Natural killer cell treated with Interleukin-12 subunit alpha and Interleukin-12 subunit beta and Interleukin-15 and Interleukin-18, amount 100 ng/mL, for 72 hours (primary cell): ENCODE data around the gene CPN1. TPM values are rescaled to one million over a fixed set of nuclear protein-coding genes. Genes with fewer than 3 reads are reported as not detected.
"Not testable (repeated sequence)": the region's sequence is repeated elsewhere in the genome, so short reads cannot be mapped to it uniquely, and the experiment has no call there.

ENCODE experiments used
- ATAC-seq, 2 donors: fragments of 150-1000 bp; cut with Tn5 transposase in 1 of 2; sonication (Bioruptor Pico), chemical (Tn5 transposase) in 1 of 2; 2 replicates each; pipeline ENCODE4 v1.10.0; 2021
- DNase-seq: peaks from one replicate; pipeline ENCODE4 v3.0.0; 2022; ENCODE audit warnings: low spot score
- H3K27ac Mint-ChIP-seq, 2 donors: 1 replicate in 1 of 2; 2 replicates in 1 of 2; pipeline ENCODE4 v1.8.0; 2022; ENCODE audit warnings: mixed read lengths in 2 of 2, mild to moderate bottlenecking in 1 of 2, moderate library complexity in 1 of 2
- H3K27me3 Mint-ChIP-seq, 2 donors: 1 replicate in 1 of 2; 2 replicates in 1 of 2; pipeline ENCODE4 v1.8.0; 2022; ENCODE audit warnings: mixed read lengths in 2 of 2
- H3K36me3 Mint-ChIP-seq: one replicate; pipeline ENCODE4 v1.8.0; 2022; ENCODE audit warnings: mixed read lengths
- H3K4me1 Mint-ChIP-seq, 2 donors: 1 replicate in 1 of 2; 2 replicates in 1 of 2; pipeline ENCODE4 v1.8.0; 2022; ENCODE audit warnings: low read depth in 2 of 2, mixed read lengths in 2 of 2, mild to moderate bottlenecking in 1 of 2
- H3K4me3 Mint-ChIP-seq: one replicate; pipeline ENCODE4 v1.8.0; 2022; ENCODE audit warnings: mixed read lengths
- H3K9me3 Mint-ChIP-seq: 2 replicates; pipeline ENCODE4 v1.8.0; 2022; ENCODE audit warnings: mixed read lengths
- total RNA-seq, 2 donors: library from RNA; stranded (reverse); gene quantifications; one replicate each; pipeline ENCODE4 v1.2.3, GENCODE V29; 2022

Gene CPN1
- total RNA-seq = not detected

- no peaks in the 10 kb centered on the region for H3K9me3 Mint-ChIP-seq
- no peak within 1 kb of the TSS for H3K4me3 Mint-ChIP-seq
- no peak for ATAC-seq
- no peak for DNase-seq
- H3K27ac Mint-ChIP-seq = no peak within 1 kb of the TSS
- H3K36me3 Mint-ChIP-seq = no peaks in the 10 kb centered on the region
- peaks cover 27 to 43% of the 10 kb centered on the region in 2 donors for H3K27me3 Mint-ChIP-seq
- H3K4me1 Mint-ChIP-seq = peaks cover 0 to 2% of the 10 kb centered on the region in 2 donors
Measured at GRCh38 chr10:100081075-100082001, at the start of gene CPN1. TSS of gene CPN1 (minus strand) at chr10:100081869. CDS start at chr10:100081625, 244 bp downstream.

GRCh38 chr10:100130831-100131230 is 49.2 kb upstream of the CPN1 start:
- DNase-seq (no peak), ATAC-seq (no peak)
- Mint-ChIP-seq H3K36me3 (no peaks in the 10 kb centered on the region), H3K27ac (no peak overlapping the region), H3K27me3 (peaks cover 12 to 13% of the 10 kb centered on the region in 2 donors), H3K4me1 (peaks cover 4 to 5% of the 10 kb centered on the region in 2 donors), H3K9me3 (no peaks in the 10 kb centered on the region), H3K4me3 (no peak overlapping the region)

GRCh38 chr10:100129424-100129823 is 47.8 kb upstream of the CPN1 start:
- Mint-ChIP-seq H3K27ac (no peak overlapping the region), H3K4me1 (peaks cover 4 to 5% of the 10 kb centered on the region in 2 donors), H3K4me3 (no peak overlapping the region), H3K9me3 (no peaks in the 10 kb centered on the region), H3K36me3 (no peaks in the 10 kb centered on the region), H3K27me3 (peaks cover 12 to 15% of the 10 kb centered on the region in 2 donors)
- ATAC-seq (no peak), DNase-seq (no peak)

DNA sequence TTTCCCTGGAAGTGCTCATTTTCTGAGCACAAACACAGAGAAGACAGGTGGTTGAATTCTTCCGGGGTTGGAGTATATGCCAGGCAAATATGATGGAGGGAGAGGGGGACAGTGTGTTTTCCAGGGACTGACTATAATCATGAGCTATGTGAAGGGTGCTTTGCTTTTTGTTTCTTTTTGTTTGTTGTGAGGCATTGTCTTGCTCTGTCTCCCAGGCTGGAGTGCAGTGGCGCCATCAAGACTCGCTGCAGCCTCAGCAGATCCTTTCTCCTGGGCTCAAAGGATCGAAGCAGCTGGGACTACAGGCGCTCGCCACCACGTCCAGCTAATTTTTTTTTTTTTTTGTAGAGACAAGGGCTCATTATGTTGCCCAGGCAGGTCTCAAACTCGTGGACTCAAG is 47.3 kb upstream of the CPN1 start:
- no peaks in the 10 kb centered on the region for H3K9me3 Mint-ChIP-seq
- H3K36me3 Mint-ChIP-seq = no peaks in the 10 kb centered on the region
- no peak overlapping the region for H3K27ac Mint-ChIP-seq
- H3K4me1 Mint-ChIP-seq = peaks cover 4 to 5% of the 10 kb centered on the region in 2 donors
- DNase-seq (no peak), ATAC-seq (no peak)
- peaks cover 14 to 16% of the 10 kb centered on the region in 2 donors for H3K27me3 Mint-ChIP-seq
- no peak overlapping the region for H3K4me3 Mint-ChIP-seq

DNA sequence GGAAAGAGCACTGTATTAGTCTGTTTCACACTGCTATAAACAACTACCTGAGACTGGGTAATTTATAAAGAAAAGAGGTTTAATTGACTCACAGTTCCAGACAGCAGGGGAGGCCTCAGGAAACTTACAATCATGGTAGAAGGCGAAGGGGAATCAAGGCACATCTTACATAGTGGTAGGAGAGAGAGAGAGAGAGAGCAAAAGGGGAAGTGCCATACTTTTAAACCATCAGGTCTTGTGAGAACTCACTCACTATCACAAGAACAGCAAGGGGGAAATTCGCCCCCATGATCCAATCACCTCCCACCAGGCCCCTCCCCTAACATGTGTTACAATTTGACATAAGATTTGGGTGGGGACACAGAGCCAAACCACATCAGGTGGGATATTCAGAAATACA is 43.7 kb upstream of the CPN1 start:
- H3K36me3 Mint-ChIP-seq, ATAC-seq, H3K9me3 Mint-ChIP-seq, H3K4me1 Mint-ChIP-seq, H3K27ac Mint-ChIP-seq, DNase-seq, H3K4me3 Mint-ChIP-seq: not testable (repeated sequence)
- peaks cover 16% of the 10 kb centered on the region in 2 donors for H3K27me3 Mint-ChIP-seq

DNA sequence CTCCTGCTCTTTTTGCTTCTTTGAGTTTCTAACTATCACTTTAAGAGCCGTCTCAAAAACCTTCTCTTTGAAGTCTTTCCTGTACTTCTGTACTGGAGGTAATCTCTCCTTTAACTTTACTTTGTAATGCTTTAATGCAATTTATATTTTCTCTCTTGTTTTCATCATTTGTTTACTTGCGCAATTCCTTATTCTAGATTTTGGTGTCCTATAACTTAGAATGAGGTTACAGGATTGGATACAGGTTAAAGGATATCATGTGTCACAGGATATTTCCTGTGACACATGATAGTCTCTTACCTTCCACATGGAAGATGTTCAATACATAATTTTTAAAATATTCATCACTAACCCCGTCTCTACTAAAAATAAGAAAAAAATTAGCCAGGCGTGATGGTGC is 42.4 kb upstream of the CPN1 start:
- H3K36me3 Mint-ChIP-seq = no peaks in the 10 kb centered on the region
- H3K4me1 Mint-ChIP-seq = peaks cover 3 to 5% of the 10 kb centered on the region in 2 donors
- H3K27me3 Mint-ChIP-seq = peaks cover 16 to 18% of the 10 kb centered on the region in 2 donors
- H3K9me3 Mint-ChIP-seq = no peaks in the 10 kb centered on the region
- H3K4me3 Mint-ChIP-seq = no peak overlapping the region
- DNase-seq (no peak), ATAC-seq (no peak)
- no peak overlapping the region for H3K27ac Mint-ChIP-seq

DNA sequence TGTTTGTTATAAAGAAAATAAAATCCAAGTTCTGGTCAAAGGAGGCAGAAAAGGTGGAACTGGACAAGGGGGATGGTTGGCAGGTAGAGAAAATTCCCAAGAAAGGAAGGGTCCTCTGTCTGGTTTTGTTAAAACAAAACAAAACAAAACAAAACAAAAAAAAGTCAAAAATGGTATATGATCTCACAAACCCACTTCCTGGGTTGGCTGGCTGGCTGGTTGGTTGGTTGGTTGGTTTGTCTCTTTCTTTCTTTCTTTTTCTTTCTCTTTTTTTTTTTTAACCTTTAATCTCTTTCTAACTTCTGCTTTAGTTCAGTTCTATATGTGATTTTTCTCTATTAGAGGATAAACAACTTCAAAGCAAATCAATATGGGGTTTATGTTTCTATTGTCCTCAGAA is 41.1 kb upstream of the CPN1 start:
- DNase-seq (no peak), ATAC-seq (no peak)
- H3K4me3 Mint-ChIP-seq = no peak overlapping the region
- no peaks in the 10 kb centered on the region for H3K36me3 Mint-ChIP-seq
- peaks cover 0 to 5% of the 10 kb centered on the region in 2 donors for H3K4me1 Mint-ChIP-seq
- no peak overlapping the region for H3K27ac Mint-ChIP-seq
- no peaks in the 10 kb centered on the region for H3K9me3 Mint-ChIP-seq
- H3K27me3 Mint-ChIP-seq = peaks cover 12 to 24% of the 10 kb centered on the region in 2 donors

GRCh38 chr10:100120550-100120949 is 38.9 kb upstream of the CPN1 start:
- Mint-ChIP-seq H3K36me3 (no peaks in the 10 kb centered on the region), H3K4me3 (no peak overlapping the region), H3K27me3 (peaks cover 15 to 36% of the 10 kb centered on the region in 2 donors)

GRCh38 chr10:100119726-100120125 is 38.1 kb upstream of the CPN1 start:
- Mint-ChIP-seq H3K36me3 (no peaks in the 10 kb centered on the region), H3K27me3 (peaks cover 16 to 38% of the 10 kb centered on the region in 2 donors), H3K9me3 (no peaks in the 10 kb centered on the region), H3K27ac (no peak overlapping the region), H3K4me3 (no peak overlapping the region), H3K4me1 (peaks cover 0 to 5% of the 10 kb centered on the region in 2 donors)
- no peak for ATAC-seq
- DNase-seq = no peak

More at GRCh38 chr10:100120550-100120949, 38.9 kb upstream of the CPN1 start:
- peaks cover 0 to 5% of the 10 kb centered on the region in 2 donors for H3K4me1 Mint-ChIP-seq
- ATAC-seq = no peak
- no peaks in the 10 kb centered on the region for H3K9me3 Mint-ChIP-seq
- H3K27ac Mint-ChIP-seq = no peak overlapping the region
- no peak for DNase-seq

DNA sequence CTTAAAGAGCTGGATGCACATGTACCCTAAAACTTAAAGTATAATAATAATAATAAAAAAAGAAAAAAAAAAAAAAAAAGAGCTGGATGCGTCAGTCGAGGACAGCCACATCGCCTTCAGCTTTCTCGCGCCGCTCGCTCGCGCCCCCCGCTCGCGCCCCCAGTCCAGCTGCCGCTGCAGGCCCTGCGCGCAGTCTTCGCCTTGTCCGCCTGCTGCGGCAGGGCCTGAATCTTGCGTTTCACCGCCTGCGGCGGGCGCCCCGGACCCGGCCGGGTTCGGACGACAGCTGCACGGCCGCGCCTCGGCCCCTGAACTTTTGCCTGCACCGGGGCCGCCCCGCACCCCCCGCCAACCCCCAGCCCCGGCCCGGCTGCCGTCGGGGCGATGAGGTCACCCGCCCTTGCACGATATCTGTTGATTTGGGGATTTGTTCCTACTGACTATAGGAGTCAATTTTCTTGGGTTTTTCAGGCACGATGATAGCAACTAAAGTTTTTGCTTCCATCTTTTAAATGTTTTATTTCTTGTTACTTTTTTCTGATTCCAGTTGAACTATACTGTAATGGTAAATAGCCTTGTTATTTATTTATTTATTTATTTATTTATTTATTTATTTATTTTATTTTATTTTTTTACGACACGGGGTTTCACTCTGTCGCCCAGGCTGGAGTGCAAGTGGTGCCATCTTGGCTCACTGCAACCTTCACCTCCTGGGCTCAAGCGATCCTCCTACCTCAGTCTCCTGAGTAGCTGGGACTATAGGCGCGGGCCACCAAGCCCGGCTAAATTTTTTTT is 33.5 kb upstream of the CPN1 start:
- ATAC-seq (no peak), DNase-seq (no peak)
- H3K9me3 Mint-ChIP-seq = no peaks in the 10 kb centered on the region
- no peak overlapping the region for H3K4me3 Mint-ChIP-seq
- peaks cover 20 to 34% of the 10 kb centered on the region in 2 donors for H3K27me3 Mint-ChIP-seq
- H3K27ac Mint-ChIP-seq = no peak overlapping the region
- H3K36me3 Mint-ChIP-seq = no peaks in the 10 kb centered on the region
- H3K4me1 Mint-ChIP-seq = no peaks in the 10 kb centered on the region

GRCh38 chr10:100114460-100114859 is 32.8 kb upstream of the CPN1 start:
- peaks cover 20 to 37% of the 10 kb centered on the region in 2 donors for H3K27me3 Mint-ChIP-seq
- H3K27ac Mint-ChIP-seq = no peak overlapping the region
- H3K4me1 Mint-ChIP-seq = no peaks in the 10 kb centered on the region
- no peak for DNase-seq
- ATAC-seq = no peak
- H3K4me3 Mint-ChIP-seq = no peak overlapping the region
- H3K9me3 Mint-ChIP-seq = no peaks in the 10 kb centered on the region
- H3K36me3 Mint-ChIP-seq = no peaks in the 10 kb centered on the region

- Mint-ChIP-seq H3K4me1 (no peaks in the 10 kb centered on the region), H3K27me3 (peaks cover 16 to 23% of the 10 kb centered on the region in 2 donors), H3K4me3 (no peak overlapping the region), H3K36me3 (no peaks in the 10 kb centered on the region), H3K9me3 (no peaks in the 10 kb centered on the region), H3K27ac (no peak overlapping the region)
- ATAC-seq (no peak), DNase-seq (no peak)
Measured at GRCh38 chr10:100109670-100110069, 28.0 kb upstream of the CPN1 start.

- no peak for DNase-seq
- no peak overlapping the region for H3K27ac Mint-ChIP-seq
- no peaks in the 10 kb centered on the region for H3K4me1 Mint-ChIP-seq
- no peak for ATAC-seq
- no peak overlapping the region for H3K4me3 Mint-ChIP-seq
- H3K36me3 Mint-ChIP-seq = no peaks in the 10 kb centered on the region
- peaks cover 21 to 32% of the 10 kb centered on the region in 2 donors for H3K27me3 Mint-ChIP-seq
- H3K9me3 Mint-ChIP-seq = no peaks in the 10 kb centered on the region
Measured at GRCh38 chr10:100106865-100107264, 25.2 kb upstream of the CPN1 start.

DNA sequence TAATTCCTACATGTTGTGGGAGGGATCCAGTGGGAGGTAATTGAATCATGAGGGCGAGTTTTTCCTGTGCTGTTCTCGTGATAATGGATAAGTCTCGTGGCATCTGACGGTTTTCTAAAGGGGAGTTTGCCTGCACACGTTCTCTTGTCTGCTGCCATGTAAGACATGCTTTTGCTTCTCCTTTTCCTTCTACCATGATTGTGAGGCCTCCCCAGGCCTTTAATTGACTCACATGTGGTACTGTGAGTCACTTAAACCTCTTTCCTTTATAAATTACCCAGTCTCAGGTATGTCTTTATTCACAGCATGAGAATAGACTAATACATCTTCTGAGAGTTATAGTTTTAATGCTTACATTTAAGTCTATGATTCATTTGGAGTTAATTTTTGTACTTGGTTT is 22.6 kb upstream of the CPN1 start:
- H3K4me1 Mint-ChIP-seq = no peaks in the 10 kb centered on the region
- DNase-seq (no peak), ATAC-seq (no peak)
- H3K4me3 Mint-ChIP-seq = no peak overlapping the region
- H3K27ac Mint-ChIP-seq = no peak overlapping the region
- peaks cover 26 to 44% of the 10 kb centered on the region in 2 donors for H3K27me3 Mint-ChIP-seq
- no peaks in the 10 kb centered on the region for H3K9me3 Mint-ChIP-seq
- no peaks in the 10 kb centered on the region for H3K36me3 Mint-ChIP-seq
